Epithelial cell of proximal tubule (primary cell): ENCODE results near the gene HHIPL1. TPM values are rescaled to one million over a fixed set of nuclear protein-coding genes. Genes with fewer than 3 reads are reported as not detected.

Experiments
- DNase-seq: peaks from one replicate; pipeline ENCODE4 v3.0.0-alpha.2; 2011; ENCODE audit warnings: low read depth
- H3K4me3 ChIP-seq: 2 replicates; pipeline ENCODE4 v1.5.1; 2011; ENCODE audit warnings: low read depth, mild to moderate bottlenecking, low read length
- total RNA-seq: library from RNA; depleted of rRNA; stranded (reverse); fragments of >200 nt; gene quantifications from 2 replicates; pipeline ENCODE4 v1.2.3, GENCODE V29; 2015
- TF ChIP-seq, protein P1 (sequence below): conservative IDR thresholded peaks from 2 replicates; pipeline ENCODE4 v1.5.1; 2012; ENCODE audit warnings: low read depth, mild to moderate bottlenecking, low read length

HHIPL1 gene
- total RNA-seq, 1 donor from 2014 or later, result 4.9 TPM

DNA sequence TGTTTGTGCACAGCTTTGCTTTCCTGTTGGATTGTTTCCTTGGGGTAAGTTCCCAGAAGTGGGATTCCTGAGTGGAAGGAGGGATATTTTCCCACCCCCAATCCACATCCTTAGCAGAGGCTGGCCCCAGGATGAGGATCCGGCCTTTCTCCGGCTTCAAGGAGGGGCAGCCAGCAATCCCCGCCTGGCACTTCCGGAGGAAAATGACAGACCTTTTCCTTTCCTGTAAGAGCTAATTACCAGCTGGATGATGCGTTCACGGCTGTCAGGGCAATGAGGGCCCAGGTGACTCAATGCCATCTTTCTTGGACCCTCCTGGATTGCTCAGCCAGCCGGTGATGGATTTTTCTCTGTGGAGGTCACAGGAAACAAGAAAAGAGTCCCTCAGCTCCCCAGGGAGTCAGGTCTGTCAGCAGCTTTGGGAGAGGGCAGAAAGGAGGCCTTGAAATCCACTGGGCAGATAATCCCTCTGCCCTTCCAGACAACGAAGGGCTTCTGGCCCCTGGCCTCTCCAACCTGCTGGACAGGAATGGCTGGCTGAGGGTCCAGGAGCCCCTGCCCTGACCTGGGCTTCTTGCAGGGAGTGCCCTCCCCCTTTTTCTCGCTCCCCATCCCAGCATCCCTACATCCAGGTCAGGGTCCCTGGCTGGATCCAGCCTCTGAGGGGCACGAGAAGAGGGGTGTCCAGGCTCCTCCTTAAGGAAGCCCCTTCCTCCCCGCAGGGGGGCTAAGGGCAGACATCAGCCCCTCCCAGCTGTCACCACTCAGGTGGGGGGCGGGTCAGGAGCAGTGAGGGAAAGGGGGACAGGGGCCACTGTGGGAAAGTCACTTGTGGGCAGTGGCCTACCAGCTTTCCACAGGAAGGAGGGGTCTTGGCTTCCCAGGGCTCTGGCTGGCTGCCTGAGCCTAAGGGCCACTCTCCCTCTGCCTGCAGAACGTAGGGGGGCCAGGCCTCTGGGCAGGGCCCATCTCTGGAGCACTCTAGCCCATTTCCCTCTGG is 24.8 kb upstream of the HHIPL1 start:
- no peak for DNase-seq
- no peak overlapping the region for H3K4me3 ChIP-seq
- TF ChIP-seq, protein P1, sequence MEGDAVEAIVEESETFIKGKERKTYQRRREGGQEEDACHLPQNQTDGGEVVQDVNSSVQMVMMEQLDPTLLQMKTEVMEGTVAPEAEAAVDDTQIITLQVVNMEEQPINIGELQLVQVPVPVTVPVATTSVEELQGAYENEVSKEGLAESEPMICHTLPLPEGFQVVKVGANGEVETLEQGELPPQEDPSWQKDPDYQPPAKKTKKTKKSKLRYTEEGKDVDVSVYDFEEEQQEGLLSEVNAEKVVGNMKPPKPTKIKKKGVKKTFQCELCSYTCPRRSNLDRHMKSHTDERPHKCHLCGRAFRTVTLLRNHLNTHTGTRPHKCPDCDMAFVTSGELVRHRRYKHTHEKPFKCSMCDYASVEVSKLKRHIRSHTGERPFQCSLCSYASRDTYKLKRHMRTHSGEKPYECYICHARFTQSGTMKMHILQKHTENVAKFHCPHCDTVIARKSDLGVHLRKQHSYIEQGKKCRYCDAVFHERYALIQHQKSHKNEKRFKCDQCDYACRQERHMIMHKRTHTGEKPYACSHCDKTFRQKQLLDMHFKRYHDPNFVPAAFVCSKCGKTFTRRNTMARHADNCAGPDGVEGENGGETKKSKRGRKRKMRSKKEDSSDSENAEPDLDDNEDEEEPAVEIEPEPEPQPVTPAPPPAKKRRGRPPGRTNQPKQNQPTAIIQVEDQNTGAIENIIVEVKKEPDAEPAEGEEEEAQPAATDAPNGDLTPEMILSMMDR, result no peak

DNA sequence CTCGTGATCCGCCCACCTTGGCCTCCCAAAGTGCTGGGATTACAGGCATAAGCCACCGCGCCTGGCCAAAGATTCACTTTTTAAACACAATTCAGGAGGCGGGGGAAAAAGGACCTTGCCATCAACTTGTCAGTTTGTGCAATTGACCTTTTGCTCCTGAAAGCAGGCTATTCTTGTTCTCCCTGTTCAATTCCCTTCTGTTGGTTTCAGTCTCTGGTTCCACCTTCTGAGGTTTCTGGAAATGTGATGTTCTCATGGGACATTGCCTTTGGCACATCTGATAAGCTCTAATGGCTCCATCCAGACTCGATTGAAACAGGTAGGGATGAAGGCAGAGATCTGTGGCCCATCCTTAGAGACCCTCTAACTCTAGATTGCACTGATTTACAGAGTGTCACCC is 23.0 kb upstream of the HHIPL1 start:
- no peak for DNase-seq
- H3K4me3 ChIP-seq, result no peak overlapping the region
- TF ChIP-seq, protein P1, result no peak

DNA sequence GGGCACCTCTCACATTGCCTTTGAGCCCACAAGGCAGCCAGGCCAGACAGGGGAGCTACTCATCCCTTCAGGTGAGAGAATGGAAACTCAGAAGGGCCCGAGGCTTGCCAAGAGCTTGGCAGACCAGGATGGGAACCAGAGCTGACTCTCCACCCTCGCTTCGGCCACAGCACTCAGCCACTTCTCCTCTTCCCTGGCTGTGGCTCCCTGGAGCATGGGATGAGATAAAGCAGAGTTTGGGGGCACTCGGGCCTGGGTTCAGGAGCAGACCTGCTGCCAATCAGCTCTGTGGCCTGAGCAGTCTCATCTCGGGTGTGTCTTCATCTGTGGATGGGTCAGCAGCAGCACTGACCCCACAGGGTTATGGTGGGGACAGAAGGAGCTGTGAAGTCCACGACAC is 20.9 kb upstream of the HHIPL1 start:
- H3K4me3 ChIP-seq, result no peak overlapping the region
- no peak for DNase-seq
- TF ChIP-seq, protein P1, result no peak

DNA sequence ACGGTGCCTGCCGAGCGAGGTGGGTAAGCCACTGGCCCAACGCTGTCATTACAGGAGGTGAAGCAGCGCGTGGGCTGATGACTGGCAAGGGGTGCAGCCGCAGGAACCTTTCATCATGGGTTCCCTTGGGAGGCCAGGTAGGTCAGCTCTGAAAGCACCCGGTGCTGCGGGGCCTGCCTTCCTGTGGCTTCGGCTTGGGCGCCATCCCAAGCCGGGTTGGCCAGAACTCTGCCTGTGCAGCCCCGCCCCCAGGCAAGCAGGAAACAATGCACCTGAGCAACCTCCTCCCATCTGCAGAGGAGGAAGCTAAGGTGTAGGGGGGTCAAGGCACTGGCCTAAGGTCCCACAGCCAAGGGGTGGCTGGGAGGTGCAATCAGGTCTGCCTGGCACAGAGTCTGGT is 20.0 kb upstream of the HHIPL1 start:
- H3K4me3 ChIP-seq, result no peak overlapping the region
- TF ChIP-seq, protein P1, result no peak
- DNase-seq, result no peak

DNA sequence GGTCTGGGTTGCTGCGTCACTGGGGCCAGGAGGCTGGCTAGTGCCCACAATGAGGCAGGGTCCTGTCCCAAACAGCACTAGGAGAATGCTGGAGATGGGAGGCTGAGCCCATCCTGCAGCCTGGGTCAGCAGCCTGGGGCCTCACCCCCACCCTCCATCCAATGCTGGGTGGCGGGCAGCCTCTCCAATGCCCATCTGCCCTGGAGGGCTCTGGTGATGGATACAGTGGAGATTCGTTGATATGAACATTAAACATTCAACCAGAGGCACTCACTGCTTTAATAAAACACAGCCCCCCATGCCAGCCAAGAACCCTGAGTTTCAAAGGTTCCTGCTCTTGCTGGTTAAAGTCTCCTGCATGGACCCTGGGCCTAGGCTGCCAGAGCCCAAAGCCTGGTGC is 19.5 kb upstream of the HHIPL1 start:
- TF ChIP-seq, protein P1, result no peak
- H3K4me3 ChIP-seq, result no peak overlapping the region
- no peak for DNase-seq

DNA sequence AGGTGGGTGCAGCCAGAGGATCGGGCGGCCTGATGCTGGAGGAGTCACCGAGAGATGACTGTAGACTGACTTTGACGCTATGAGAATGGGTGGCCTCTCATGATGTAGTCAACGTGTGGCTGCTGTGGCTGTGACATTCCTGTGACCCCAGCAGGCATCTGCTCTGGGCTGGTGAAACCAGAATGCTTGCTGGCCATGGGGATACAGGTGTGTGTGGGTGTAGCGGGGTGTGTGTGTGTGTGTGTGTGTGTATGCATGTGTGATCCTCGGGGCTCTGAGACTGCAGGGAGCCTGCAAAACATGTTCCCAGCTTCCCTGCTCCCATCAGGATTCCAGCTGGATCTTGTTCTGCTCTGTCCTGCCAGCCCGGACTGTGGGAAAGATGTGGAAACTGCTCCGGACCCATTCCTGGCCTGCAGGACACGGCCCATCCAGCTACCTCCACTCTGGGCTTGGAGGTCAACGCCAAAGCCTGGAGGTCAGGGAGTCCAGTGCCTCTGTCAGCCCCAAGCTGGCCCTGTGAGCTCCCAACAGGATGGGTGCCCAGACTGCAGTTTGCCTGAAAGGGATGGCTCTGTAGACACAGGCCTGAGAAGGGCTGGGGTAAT is 18.8 kb upstream of the HHIPL1 start:
- H3K4me3 ChIP-seq, result no peak overlapping the region
- no peak for DNase-seq
- TF ChIP-seq, protein P1, result no peak
